ENCODE results near the gene PRDX1. TPM values are rescaled to one million over a fixed set of nuclear protein-coding genes. Genes with fewer than 3 reads are reported as not detected.
"Not testable (repeated sequence)": the region's sequence is repeated elsewhere in the genome, so short reads cannot be mapped to it uniquely, and the experiment has no call there.

PRDX1 gene
- total RNA-seq, 1 donor from 2014 or later = 330 TPM

DNA sequence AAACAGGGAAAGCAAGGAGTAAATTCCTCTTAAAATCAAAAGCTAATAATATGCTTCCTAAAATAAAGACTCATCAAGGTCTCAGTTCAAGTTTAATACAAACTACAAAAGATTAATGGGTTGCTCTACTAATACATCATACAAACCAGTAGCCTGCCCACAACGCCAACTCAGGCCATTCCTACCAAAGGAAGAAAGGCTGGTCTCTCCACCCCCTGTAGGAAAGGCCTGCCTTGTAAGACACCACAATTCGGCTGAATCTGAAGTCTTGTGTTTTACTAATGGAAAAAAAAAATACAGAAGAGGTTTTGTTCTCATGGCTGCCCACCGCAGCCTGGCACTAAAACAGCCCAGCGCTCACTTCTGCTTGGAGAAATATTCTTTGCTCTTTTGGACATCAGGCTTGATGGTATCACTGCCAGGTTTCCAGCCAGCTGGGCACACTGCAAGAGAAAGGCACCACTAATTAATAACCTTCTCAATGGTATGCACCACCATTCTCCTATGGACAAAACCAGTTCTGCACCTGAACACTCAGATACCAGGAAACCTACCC, 10.6 kb downstream of the PRDX1 start:
- DNase-seq (ENCODE audit: low spot score) (no peak), ATAC-seq (peak; percentile 37)
- intact Hi-C loops (cut with DNase I) = loop anchor here (10.0 kb wide), 1 partner anchor 54 kb away; no protein-coding TSS in a partner anchor

GRCh38 chr1:45510036-45510971, 11.4 kb downstream of the PRDX1 start:
- ATAC-seq (no peak), DNase-seq (ENCODE audit: low spot score) (no peak)
- intact Hi-C loops (cut with DNase I) = loop anchor here (10.0 kb wide), 1 partner anchor 54 kb away; no protein-coding TSS in a partner anchor

GRCh38 chr1:45508295-45509151, 13.2 kb downstream of the PRDX1 start:
- intact Hi-C loops (cut with DNase I) = no loop called here
- ATAC-seq = peak; percentile 58
- no peak for DNase-seq (ENCODE audit: low spot score)

GRCh38 chr1:45507893-45508292, 13.8 kb downstream of the PRDX1 start:
- ATAC-seq (no peak), DNase-seq (ENCODE audit: low spot score) (no peak)
- intact Hi-C loops (cut with DNase I) = no loop called here

- no peak for ATAC-seq
- intact Hi-C loops (cut with DNase I) = no loop called here
- DNase-seq (ENCODE audit: low spot score) = no peak
These were observed 14.5 kb downstream of the PRDX1 start for GRCh38 chr1:45507195-45507594.

- intact Hi-C loops (cut with DNase I) = no loop called here
- ATAC-seq (no peak), DNase-seq (ENCODE audit: low spot score) (no peak)
These were observed 18.0 kb downstream of the PRDX1 start for GRCh38 chr1:45503462-45504360.

- intact Hi-C loops (cut with DNase I) = no loop called here
- ATAC-seq (no peak), DNase-seq (ENCODE audit: low spot score) (no peak)
These were observed 20.2 kb downstream of the PRDX1 start for GRCh38 chr1:45501505-45501859.

- intact Hi-C loops (cut with DNase I) = loop anchor here (10.0 kb wide), 1 partner anchor 485 kb away; the partner anchor contains the start of genes HECTD3 and UROD
- ATAC-seq (no peak), DNase-seq (ENCODE audit: low spot score) (no peak)
These were observed 22.3 kb downstream of the PRDX1 start for GRCh38 chr1:45499415-45499769.

DNA sequence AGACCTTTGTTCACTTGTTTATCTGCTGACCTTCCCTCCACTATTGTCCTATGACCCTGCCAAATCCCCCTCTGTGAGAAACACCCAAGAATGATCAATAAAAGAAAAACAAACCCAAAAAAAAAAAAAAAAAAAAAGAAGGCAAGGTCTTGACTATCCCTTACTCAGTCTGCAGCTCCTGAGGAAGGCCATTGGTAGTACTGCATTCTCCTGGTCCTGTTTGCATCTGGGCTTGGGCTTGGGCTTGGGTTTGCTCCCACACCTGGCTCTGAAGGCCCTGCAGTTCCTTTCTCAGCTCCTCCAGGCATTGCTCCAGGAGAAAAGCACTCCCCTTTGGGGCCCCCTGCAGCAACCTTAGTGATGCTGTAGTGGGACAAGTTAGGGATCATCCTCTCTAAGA, 23.4 kb downstream of the PRDX1 start:
- no peak for ATAC-seq
- no peak for DNase-seq (ENCODE audit: low spot score)
- intact Hi-C loops (cut with DNase I) = loop anchor here (10.0 kb wide), 1 partner anchor 483 kb away; the partner anchor contains the start of genes HECTD3 and UROD

DNA sequence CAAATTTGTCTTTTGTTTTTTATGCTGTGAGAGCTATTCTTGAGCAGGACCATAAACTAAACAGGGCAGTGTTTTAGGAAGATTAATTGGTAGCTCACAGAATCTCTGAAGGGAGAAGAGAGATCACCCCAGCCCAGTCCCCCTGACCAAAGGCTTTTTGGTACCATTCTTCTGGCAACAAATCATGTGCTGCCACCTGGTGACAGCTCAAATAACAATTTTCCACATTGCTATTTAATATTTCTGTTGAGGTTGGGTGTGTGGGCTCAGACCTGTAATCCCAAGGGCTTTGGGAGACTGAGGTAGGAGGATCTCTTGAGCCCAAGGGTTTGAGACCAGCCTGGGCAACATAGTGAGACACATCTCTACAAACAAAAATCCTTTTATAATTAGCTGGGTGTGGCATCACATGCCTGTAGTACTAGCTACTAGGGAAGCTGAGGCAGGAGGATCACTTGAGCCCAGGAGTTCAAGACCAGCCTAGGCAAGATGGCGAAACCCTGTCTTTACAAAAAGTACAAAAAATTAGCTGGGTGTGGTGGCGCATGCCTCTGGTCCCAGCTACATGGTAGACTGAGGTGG, 28.5 kb downstream of the PRDX1 start:
- DNase-seq (ENCODE audit: low spot score) (no peak), ATAC-seq (no peak)
- intact Hi-C loops (cut with DNase I) = loop anchor here (5.0 to 10.0 kb wide), 2 partner anchors 131 to 478 kb away; partner anchors contain the start of genes HECTD3 and UROD

- DNase-seq (ENCODE audit: low spot score) (no peak), ATAC-seq (no peak)
- intact Hi-C loops (cut with DNase I) = loop anchor here (5.0 to 10.0 kb wide), 2 partner anchors 130 to 478 kb away; partner anchors contain the start of genes HECTD3 and UROD
These were observed 29.0 kb downstream of the PRDX1 start for GRCh38 chr1:45492691-45493090.

- DNase-seq (ENCODE audit: low spot score) (no peak), ATAC-seq (no peak)
- intact Hi-C loops (cut with DNase I) = loop anchor here (5.0 to 10.0 kb wide), 2 partner anchors 129 to 477 kb away; partner anchors contain the start of genes HECTD3 and UROD
These were observed 30.0 kb downstream of the PRDX1 start for GRCh38 chr1:45491487-45492260.

DNA sequence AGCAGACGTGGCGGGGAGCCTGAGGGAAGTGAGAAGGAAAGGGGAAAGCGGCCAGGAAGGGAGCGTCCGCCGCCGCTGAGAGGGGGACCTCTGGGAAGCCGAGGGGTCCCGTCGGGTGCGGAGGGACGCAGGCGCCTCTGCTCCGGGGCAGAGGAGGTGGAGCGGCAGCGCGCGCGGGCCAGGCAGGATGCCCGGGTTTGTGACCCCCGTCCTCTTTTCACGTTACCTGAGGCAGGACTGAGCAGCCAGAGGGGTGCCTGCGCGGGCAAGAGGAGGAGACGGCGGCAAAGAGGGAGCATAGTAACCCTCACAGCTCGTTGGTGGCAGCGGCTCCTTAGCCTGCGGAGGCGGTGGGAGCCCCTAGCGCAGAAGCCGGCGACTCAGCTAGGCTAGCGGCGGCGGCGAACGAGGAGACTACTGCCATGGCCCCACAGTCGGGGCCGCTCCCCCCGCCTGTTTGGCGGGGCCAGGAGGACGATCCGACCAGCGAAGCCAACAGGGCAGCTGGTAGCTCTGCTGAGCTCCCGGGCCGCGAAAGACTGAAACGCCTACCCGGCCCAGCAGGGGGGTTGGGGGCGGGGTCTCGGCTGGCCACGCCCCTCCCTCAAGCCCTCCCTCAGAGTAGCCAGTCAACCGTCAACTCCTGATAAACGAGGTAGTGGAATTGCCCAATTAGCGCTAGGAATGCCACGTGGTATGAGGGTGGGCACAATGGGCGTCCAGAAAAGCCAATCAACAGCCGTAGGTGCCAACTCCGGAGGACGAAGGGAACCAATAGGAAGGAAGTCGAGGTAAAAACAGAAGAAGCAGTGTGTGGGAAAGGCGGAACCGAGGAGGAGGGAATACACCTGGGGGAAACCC, 30.8 kb downstream of the PRDX1 start, which contains the start of gene TESK2:
Gene TESK2, minus strand, starts transcription at position 538 of the 861 bp plus-strand sequence. CDS start 33,378 bp downstream, outside the sequence.
- ATAC-seq (peak; percentile 99), DNase-seq (ENCODE audit: low spot score) (peak; percentile 97)
- intact Hi-C loops (cut with DNase I) = loop anchor here (5.0 to 10.0 kb wide), 2 partner anchors 129 to 476 kb away; partner anchors contain the start of genes HECTD3 and UROD

GRCh38 chr1:45490121-45490625, 31.5 kb downstream of the PRDX1 start:
- DNase-seq (ENCODE audit: low spot score) (no peak), ATAC-seq (peak; percentile 2)
- intact Hi-C loops (cut with DNase I) = loop anchor here (5.0 to 10.0 kb wide), 2 partner anchors 128 to 475 kb away; partner anchors contain the start of genes HECTD3 and UROD

DNA sequence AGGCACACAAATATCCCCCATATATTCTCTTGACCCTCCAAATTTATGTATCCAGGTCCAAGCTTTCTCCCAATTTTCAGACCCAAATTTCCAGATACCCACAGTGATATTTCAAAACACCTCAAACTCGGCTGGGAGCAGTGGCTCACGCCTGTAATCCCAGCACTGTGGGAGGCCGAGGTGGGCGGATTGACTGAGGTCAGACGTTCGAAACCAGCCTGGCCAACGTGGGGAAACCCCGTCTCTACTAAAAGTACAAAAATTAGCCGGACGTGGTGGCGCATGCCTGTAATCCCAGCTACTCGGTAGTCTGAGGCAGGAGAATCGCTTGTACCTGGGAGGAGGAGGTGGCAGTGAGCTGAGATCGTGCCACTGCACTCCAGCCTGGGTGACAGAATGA, 32.3 kb downstream of the PRDX1 start:
- ATAC-seq; DNase-seq (ENCODE audit: low spot score); intact Hi-C loops (cut with DNase I): not testable (repeated sequence)
